SH-SY5Y (cell line): ENCODE data around the gene PRDM2.

ENCODE experiments used
- GATA2 ChIP-seq: IDR thresholded peaks from 2 replicates; pipeline ENCODE4 v1.6.1; 2011; ENCODE audit warnings: mild to moderate bottlenecking, low read depth, low read length
- GATA3 ChIP-seq: IDR thresholded peaks from 2 replicates; pipeline ENCODE4 v1.6.1; 2011; ENCODE audit warnings: low read depth, mild to moderate bottlenecking, low read length, moderate library complexity

DNA sequence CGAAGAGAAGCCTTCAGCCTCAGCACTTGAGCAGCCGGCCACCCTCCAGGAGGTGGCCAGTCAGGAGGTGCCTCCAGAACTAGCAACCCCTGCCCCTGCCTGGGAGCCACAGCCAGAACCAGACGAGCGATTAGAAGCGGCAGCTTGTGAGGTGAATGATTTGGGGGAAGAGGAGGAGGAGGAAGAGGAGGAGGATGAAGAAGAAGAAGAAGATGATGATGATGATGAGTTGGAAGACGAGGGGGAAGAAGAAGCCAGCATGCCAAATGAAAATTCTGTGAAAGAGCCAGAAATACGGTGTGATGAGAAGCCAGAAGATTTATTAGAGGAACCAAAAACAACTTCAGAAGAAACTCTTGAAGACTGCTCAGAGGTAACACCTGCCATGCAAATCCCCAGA, 78.4 kb downstream of the PRDM2 start:
- TF ChIP-seq GATA2 (no peak), GATA3 (no peak)
